ENCODE measurements around the gene WNT2. TPM values are rescaled to one million over a fixed set of nuclear protein-coding genes. Genes with fewer than 3 reads are reported as not detected.

The WNT2 gene
- total RNA-seq, 1 donor from 2014 or later: 2.8 TPM

DNA sequence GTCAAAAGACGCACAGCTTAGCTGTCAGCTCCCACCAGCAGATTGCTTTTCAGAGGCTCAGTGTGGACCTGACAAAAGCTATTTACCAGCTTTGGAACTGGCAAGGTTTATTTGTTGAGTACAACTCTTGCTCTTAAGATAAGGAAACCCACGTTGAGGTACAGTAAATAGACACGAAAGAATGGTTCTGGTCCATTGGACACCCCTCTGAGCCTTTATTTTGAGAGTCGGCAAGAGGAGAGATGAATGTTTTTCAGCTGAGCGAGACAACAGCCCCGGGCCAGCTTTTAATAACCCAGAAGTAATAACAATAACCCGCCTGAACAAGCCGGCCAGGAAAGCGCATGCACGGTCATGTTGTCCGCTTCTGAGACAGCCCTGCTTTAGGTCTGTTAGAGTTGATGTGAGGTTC, 49.0 kb downstream of the WNT2 start:
- no peak for DNase-seq (ENCODE audit: extremely low spot score, unreplicated experiment)
- TF ChIP-seq, protein P1, sequence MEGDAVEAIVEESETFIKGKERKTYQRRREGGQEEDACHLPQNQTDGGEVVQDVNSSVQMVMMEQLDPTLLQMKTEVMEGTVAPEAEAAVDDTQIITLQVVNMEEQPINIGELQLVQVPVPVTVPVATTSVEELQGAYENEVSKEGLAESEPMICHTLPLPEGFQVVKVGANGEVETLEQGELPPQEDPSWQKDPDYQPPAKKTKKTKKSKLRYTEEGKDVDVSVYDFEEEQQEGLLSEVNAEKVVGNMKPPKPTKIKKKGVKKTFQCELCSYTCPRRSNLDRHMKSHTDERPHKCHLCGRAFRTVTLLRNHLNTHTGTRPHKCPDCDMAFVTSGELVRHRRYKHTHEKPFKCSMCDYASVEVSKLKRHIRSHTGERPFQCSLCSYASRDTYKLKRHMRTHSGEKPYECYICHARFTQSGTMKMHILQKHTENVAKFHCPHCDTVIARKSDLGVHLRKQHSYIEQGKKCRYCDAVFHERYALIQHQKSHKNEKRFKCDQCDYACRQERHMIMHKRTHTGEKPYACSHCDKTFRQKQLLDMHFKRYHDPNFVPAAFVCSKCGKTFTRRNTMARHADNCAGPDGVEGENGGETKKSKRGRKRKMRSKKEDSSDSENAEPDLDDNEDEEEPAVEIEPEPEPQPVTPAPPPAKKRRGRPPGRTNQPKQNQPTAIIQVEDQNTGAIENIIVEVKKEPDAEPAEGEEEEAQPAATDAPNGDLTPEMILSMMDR (conservative IDR thresholded peaks at IDR 0.05): no peak
- Mint-ChIP-seq H3K27me3 (no peaks in the 10 kb centered on the region), H3K4me3 (peak overlapping the region; percentile 37), H3K36me3 (no peaks in the 10 kb centered on the region), H3K9me3 (no peaks in the 10 kb centered on the region), H3K27ac (no peak overlapping the region), H3K4me1 (ENCODE audit: unreplicated experiment) (peaks cover 11% of the 10 kb centered on the region)

DNA sequence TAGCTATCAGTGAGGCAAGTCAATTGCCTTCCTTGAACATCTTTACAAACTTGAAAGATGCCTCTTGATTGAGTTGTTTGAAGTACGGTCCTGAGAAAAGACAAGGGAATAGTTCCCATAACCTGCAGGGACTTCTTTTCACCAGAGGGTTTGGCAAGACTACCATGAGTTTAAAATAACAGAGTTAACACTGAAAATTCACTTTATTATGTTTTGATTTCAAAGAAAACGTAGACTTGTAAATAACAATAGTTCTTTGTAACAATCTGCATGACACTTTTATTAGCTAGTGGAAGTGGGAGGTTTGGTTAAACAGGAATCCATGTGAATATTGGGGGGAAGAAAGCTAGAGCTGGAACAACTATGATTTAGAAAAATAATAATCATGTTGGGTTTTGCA, 49.5 kb downstream of the WNT2 start:
- H3K36me3 Mint-ChIP-seq: no peaks in the 10 kb centered on the region
- no peak overlapping the region for H3K4me3 Mint-ChIP-seq
- no peak overlapping the region for H3K27ac Mint-ChIP-seq
- no peaks in the 10 kb centered on the region for H3K27me3 Mint-ChIP-seq
- DNase-seq (ENCODE audit: extremely low spot score, unreplicated experiment): no peak
- peaks cover 11% of the 10 kb centered on the region for H3K4me1 Mint-ChIP-seq (ENCODE audit: unreplicated experiment)
- H3K9me3 Mint-ChIP-seq: no peaks in the 10 kb centered on the region
- TF ChIP-seq, protein P1 (conservative IDR thresholded peaks at IDR 0.05): no peak

DNA sequence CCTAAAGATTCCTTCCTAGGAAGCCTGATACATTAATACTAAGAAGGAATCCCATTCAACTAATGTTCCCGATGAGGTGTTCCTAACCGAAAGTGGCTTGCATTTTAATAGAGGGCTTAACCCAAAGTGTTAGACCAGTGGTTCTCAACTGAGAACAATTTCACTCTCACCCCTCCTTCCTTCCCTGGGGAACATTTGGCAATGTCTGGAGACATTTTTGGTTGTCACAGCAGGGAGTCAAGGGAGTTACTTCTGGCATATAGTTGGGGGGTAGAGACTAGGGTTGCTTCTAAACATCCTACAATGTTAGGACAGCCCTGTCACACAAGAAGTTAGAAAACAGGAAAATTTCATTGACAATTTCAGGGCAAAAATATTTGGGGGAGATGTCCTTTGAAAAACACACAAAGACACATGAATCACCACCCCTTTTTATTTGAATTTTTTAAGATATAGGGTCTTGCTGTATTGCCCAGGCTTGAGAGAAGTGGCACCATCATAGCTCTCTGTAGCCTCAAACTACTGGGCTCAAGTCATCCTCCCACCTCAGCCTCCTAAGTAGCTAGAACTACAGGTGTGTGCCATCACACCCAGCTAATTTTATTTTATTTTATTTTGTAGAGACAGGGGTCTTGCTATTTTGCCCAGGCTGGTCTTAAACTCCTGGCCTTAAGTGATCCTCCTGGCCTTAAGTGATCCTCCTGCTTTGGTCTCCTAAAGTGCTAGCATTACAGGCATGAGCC, 50.7 kb downstream of the WNT2 start:
- TF ChIP-seq, protein P1 (conservative IDR thresholded peaks at IDR 0.05): no peak
- no peak for DNase-seq (ENCODE audit: extremely low spot score, unreplicated experiment)
- Mint-ChIP-seq H3K4me1 (ENCODE audit: unreplicated experiment) (peaks cover 11% of the 10 kb centered on the region), H3K36me3 (no peaks in the 10 kb centered on the region), H3K4me3 (no peak overlapping the region), H3K9me3 (no peaks in the 10 kb centered on the region), H3K27ac (no peak overlapping the region), H3K27me3 (no peaks in the 10 kb centered on the region)

DNA sequence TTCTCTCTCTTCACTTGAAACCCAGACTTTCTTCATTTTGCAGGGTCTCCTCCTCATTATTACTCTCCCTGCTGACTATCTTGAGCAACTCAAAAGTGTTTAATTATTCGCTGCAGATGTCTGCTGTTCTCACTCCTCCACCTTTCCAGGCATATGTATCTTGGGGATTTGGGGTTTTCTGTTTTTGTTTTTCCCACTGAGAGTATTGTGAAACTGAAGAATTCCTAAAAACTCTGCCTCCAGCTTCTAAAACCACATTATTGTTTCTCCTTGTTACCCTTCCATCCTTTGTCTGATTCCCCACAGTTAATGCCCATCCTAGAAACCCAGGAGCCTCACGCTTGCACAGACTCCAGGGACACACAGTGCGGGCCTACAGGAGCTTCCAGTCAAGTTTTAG, 51.3 kb downstream of the WNT2 start:
- peaks cover 11% of the 10 kb centered on the region for H3K4me1 Mint-ChIP-seq (ENCODE audit: unreplicated experiment)
- no peak for DNase-seq (ENCODE audit: extremely low spot score, unreplicated experiment)
- TF ChIP-seq, protein P1 (conservative IDR thresholded peaks at IDR 0.05): no peak
- no peak overlapping the region for H3K4me3 Mint-ChIP-seq
- no peaks in the 10 kb centered on the region for H3K27me3 Mint-ChIP-seq
- H3K9me3 Mint-ChIP-seq: no peaks in the 10 kb centered on the region
- no peaks in the 10 kb centered on the region for H3K36me3 Mint-ChIP-seq
- no peak overlapping the region for H3K27ac Mint-ChIP-seq

DNA sequence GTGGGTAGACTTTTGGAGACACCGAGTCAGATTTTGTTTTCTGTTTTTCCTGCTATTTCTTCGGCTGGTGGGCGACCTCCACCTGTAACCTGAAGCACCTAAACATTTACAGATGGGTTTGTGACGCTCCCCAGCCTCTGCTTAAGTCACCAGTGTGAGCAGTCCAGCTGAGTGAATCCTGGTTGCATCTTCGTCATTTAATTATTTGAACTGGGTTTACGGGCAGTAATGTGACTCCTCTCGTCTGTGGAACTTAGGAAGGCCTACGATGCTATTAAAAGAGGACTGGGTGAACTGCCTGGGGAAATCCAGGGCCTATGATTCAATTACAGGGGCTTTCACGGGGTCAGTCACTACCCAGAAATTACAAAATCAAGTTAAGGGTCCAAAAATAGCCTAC, 52.5 kb downstream of the WNT2 start:
- TF ChIP-seq, protein P1 (conservative IDR thresholded peaks at IDR 0.05): no peak
- DNase-seq (ENCODE audit: extremely low spot score, unreplicated experiment): no peak
- Mint-ChIP-seq H3K4me3 (no peak overlapping the region), H3K36me3 (no peaks in the 10 kb centered on the region), H3K4me1 (ENCODE audit: unreplicated experiment) (peaks cover 11% of the 10 kb centered on the region), H3K27ac (no peak overlapping the region), H3K9me3 (no peaks in the 10 kb centered on the region), H3K27me3 (no peaks in the 10 kb centered on the region)
